OCI-LY7 (cell line): ENCODE results near the gene PGK2. TPM values are rescaled to one million over a fixed set of nuclear protein-coding genes. Genes with fewer than 3 reads are reported as not detected.

Experiments
- BruUV-seq: library from RNA; stranded (reverse); fragments of 400-500 nt; replicated peaks from 2 replicates; lab custom pipeline; 2021; lab: Mats Ljungman, UMichigan
- CTCF ChIA-PET: fragments of 300-600 bp; sonication (Branson Sonifier 250); formaldehyde crosslinking; loops from one replicate; lab custom pipeline; 2022; ENCODE audit warnings: antibody characterized with exemption; ENCODE audit not compliant: unreplicated experiment; lab: Charles Lee
- POLR2A ChIA-PET: fragments of 300-600 bp; sonication (Branson Sonifier 250); formaldehyde crosslinking; loops from one replicate; lab custom pipeline; 2022; ENCODE audit warnings: antibody characterized with exemption; lab: Charles Lee
- DNase-seq: peaks from one replicate; pipeline ENCODE4 v3.0.0-alpha.2; 2015; ENCODE audit warnings: low spot score
- H2AFZ ChIP-seq: fragments of 200-600 bp; sonication (generic), shearing (Covaris generic); 2 replicates; pipeline ENCODE4 v1.6.1; 2014; ENCODE audit warnings: mild to moderate bottlenecking, antibody characterized with exemption, low read length, moderate library complexity
- H3K27ac ChIP-seq: fragments of 200-600 bp; sonication (generic); 2 replicates; pipeline ENCODE4 v1.5.1; 2014; ENCODE audit warnings: mixed run types, low read depth, mild to moderate bottlenecking, moderate library complexity, low read length, inconsistent platforms; ENCODE audit not compliant: poor library complexity, severe bottlenecking
- H3K36me3 ChIP-seq: fragments of 200-600 bp; sonication (generic); 2 replicates; pipeline ENCODE4 v1.6.1; 2014; ENCODE audit warnings: mild to moderate bottlenecking, antibody characterized with exemption, low read length, moderate library complexity, mixed read lengths; ENCODE audit not compliant: insufficient read depth
- H3K4me1 ChIP-seq: fragments of 200-600 bp; sonication (generic); 2 replicates; pipeline ENCODE4 v1.5.1; 2014; ENCODE audit warnings: mild to moderate bottlenecking, low read length; ENCODE audit not compliant: insufficient read depth, poor library complexity, severe bottlenecking
- H3K4me2 ChIP-seq: fragments of 200-600 bp; sonication (generic); 2 replicates; pipeline ENCODE4 v1.6.1; 2014; ENCODE audit warnings: mild to moderate bottlenecking, low read length
- H3K4me3 ChIP-seq: fragments of 200-600 bp; sonication (generic); 2 replicates; pipeline ENCODE4 v1.5.1; 2014; ENCODE audit warnings: mild to moderate bottlenecking, low read depth, low read length; ENCODE audit not compliant: poor library complexity, severe bottlenecking
- H3K79me2 ChIP-seq: fragments of 200-600 bp; sonication (generic); 2 replicates; pipeline ENCODE4 v1.6.1; 2016; ENCODE audit warnings: low read depth, mild to moderate bottlenecking, low read length, moderate library complexity, mixed read lengths; ENCODE audit not compliant: insufficient read depth
- H3K9me2 ChIP-seq: fragments of 200-600 bp; sonication (generic); 2 replicates; pipeline ENCODE4 v1.6.1; 2016; ENCODE audit warnings: mild to moderate bottlenecking, low read length, mixed read lengths; ENCODE audit not compliant: insufficient read depth
- H3K9me3 ChIP-seq: fragments of 200-600 bp; sonication (generic); 2 replicates; pipeline ENCODE4 v1.6.1; 2014; ENCODE audit warnings: mild to moderate bottlenecking, mixed run types, low read length, mixed read lengths
- H4K20me1 ChIP-seq: fragments of 200-600 bp; sonication (generic); 2 replicates; pipeline ENCODE4 v1.6.1; 2014; ENCODE audit warnings: mild to moderate bottlenecking, antibody characterized with exemption, low read length, moderate library complexity, mixed read lengths; ENCODE audit not compliant: insufficient read depth
- CTCF ChIP-seq: fragments of 200-600 bp; sonication (generic); conservative IDR thresholded peaks from 2 replicates; pipeline ENCODE4 v1.5.1; 2014; ENCODE audit warnings: mild to moderate bottlenecking, antibody characterized with exemption, low read length, moderate library complexity, mixed read lengths
- EZH2phosphoT487 ChIP-seq: fragments of 200-600 bp; sonication (generic); IDR thresholded peaks from 2 replicates; pipeline ENCODE4 v1.6.1; 2018; ENCODE audit warnings: low read depth, borderline replicate concordance, mild to moderate bottlenecking, mixed run types, antibody characterized with exemption, low read length, moderate library complexity, mixed read lengths
- intact Hi-C: fragments of 100-400 bp; cut with micrococcal nuclease; formaldehyde crosslinking; loops from one replicate; pipeline ENCODE4 v1.10.0; 2022; ENCODE audit not compliant: unreplicated experiment
- total RNA-seq, 2 experiments: library from RNA; depleted of rRNA in 1 of 2; stranded (reverse); fragments of >200 nt in 1 of 2; shearing (Covaris generic) in 1 of 2; gene quantifications; 2 replicates each; pipeline ENCODE4 v1.2.3, GENCODE V29; 2014 to 2022

PGK2 gene
- total RNA-seq, 2 experiments from 2014 or later, result not detected

GRCh38 chr6:49766762-49767161 is 20.3 kb downstream of the PGK2 start:
- no TSS peak for BruUV-seq
- H3K27ac ChIP-seq, result no peak overlapping the region
- H2AFZ ChIP-seq, result no peak overlapping the region
- intact Hi-C loops, result no loop called here
- no peaks in the 10 kb centered on the region for H3K79me2 ChIP-seq
- H3K9me3 ChIP-seq, result no peaks in the 10 kb centered on the region
- POLR2A ChIA-PET, result no interaction called here
- H3K4me1 ChIP-seq, result no peaks in the 10 kb centered on the region
- no peak for DNase-seq
- H3K9me2 ChIP-seq, result no peaks in the 10 kb centered on the region
- CTCF ChIA-PET, result no interaction called here
- no peaks in the 10 kb centered on the region for H3K36me3 ChIP-seq
- no peak overlapping the region for H3K4me2 ChIP-seq
- no peak for TF ChIP-seq EZH2phosphoT487
- TF ChIP-seq CTCF, result no peak
- no peak overlapping the region for H3K4me3 ChIP-seq
- H4K20me1 ChIP-seq, result no peaks in the 10 kb centered on the region

- DNase-seq, result no peak
- H3K9me3 ChIP-seq, result no peaks in the 10 kb centered on the region
- CTCF ChIA-PET, result no interaction called here
- H3K79me2 ChIP-seq, result no peaks in the 10 kb centered on the region
- no TSS peak for BruUV-seq
- no peak overlapping the region for H3K4me2 ChIP-seq
- TF ChIP-seq EZH2phosphoT487 (no peak), CTCF (no peak)
- no peaks in the 10 kb centered on the region for H3K4me1 ChIP-seq
- H3K36me3 ChIP-seq, result no peaks in the 10 kb centered on the region
- no peaks in the 10 kb centered on the region for H3K9me2 ChIP-seq
- intact Hi-C loops, result no loop called here
- H2AFZ ChIP-seq, result no peak overlapping the region
- POLR2A ChIA-PET, result no interaction called here
- H3K4me3 ChIP-seq, result no peak overlapping the region
- H3K27ac ChIP-seq, result no peak overlapping the region
- no peaks in the 10 kb centered on the region for H4K20me1 ChIP-seq
Measured at GRCh38 chr6:49764571-49765236, 22.4 kb downstream of the PGK2 start.

GRCh38 chr6:49744259-49744658 is 42.8 kb downstream of the PGK2 start, which contains the start of gene CRISP3:
CRISP3 (minus strand) TSS chr6:49744388; CDS start chr6:49744367, 21 bp downstream.
- Histone ChIP-seq H3K27ac (no peak within 1 kb of the TSS), H3K79me2 (no peaks in the 10 kb centered on the region), H3K4me2 (no peak within 1 kb of the TSS), H3K4me1 (no peaks in the 10 kb centered on the region), H3K9me3 (no peaks in the 10 kb centered on the region), H3K9me2 (no peaks in the 10 kb centered on the region), H3K4me3 (no peak within 1 kb of the TSS), H3K36me3 (no peaks in the 10 kb centered on the region), H2AFZ (no peak within 1 kb of the TSS), H4K20me1 (no peaks in the 10 kb centered on the region)
- ChIA-PET CTCF (no interaction called here), POLR2A (no interaction called here)
- intact Hi-C loops, result no loop called here
- TF ChIP-seq CTCF (no peak), EZH2phosphoT487 (no peak)
- no peak for DNase-seq
- no TSS peak for BruUV-seq
